ENCODE data around the gene TRIM32. TPM values are rescaled to one million over a fixed set of nuclear protein-coding genes. Genes with fewer than 3 reads are reported as not detected.
"Not testable (repeated sequence)": the region's sequence is repeated elsewhere in the genome, so short reads cannot be mapped to it uniquely, and the experiment has no call there.

The TRIM32 gene
- total RNA-seq, 1 donor from 2014 or later: 11.0 TPM

- Histone ChIP-seq H3K9ac (ENCODE audit: low read depth in 1 of 3, low read length in 3 of 3) (no peak overlapping the region), H3K4me1 (ENCODE audit: control insufficient read depth in 3 of 3, insufficient read depth in 3 of 3, low read length in 3 of 3) (no peaks in the 10 kb centered on the region), H3K4me3 (ENCODE audit: low read length in 3 of 3) (no peak overlapping the region), H3K9me3 (ENCODE audit: control insufficient read depth in 3 of 3, low read length in 3 of 3) (peaks cover 0 to 3% (median 3%) of the 10 kb centered on the region in 3 donors), H3K27me3 (ENCODE audit: control insufficient read depth in 3 of 3, insufficient read depth in 3 of 3, low read length in 3 of 3) (no peaks in the 10 kb centered on the region), H3K36me3 (ENCODE audit: control insufficient read depth in 3 of 3, insufficient read depth in 3 of 3, low read length in 3 of 3) (no peaks in the 10 kb centered on the region), H3K27ac (ENCODE audit: low read depth, low read length) (no peak overlapping the region)
These were observed 12.7 kb upstream of the TRIM32 start for GRCh38 chr9:116674210-116674980.

GRCh38 chr9:116683535-116683934, 3.6 kb upstream of the TRIM32 start:
- no peak overlapping the region for H3K27ac ChIP-seq (ENCODE audit: low read depth, low read length)
- peaks cover 15 to 18% (median 17%) of the 10 kb centered on the region in 3 donors for H3K4me1 ChIP-seq (ENCODE audit: control insufficient read depth in 3 of 3, insufficient read depth in 3 of 3, low read length in 3 of 3)
- no peaks in the 10 kb centered on the region for H3K9me3 ChIP-seq (ENCODE audit: control insufficient read depth in 3 of 3, low read length in 3 of 3)
- no peak overlapping the region for H3K9ac ChIP-seq (ENCODE audit: low read depth in 1 of 3, low read length in 3 of 3)
- no peaks in the 10 kb centered on the region for H3K36me3 ChIP-seq (ENCODE audit: control insufficient read depth in 3 of 3, insufficient read depth in 3 of 3, low read length in 3 of 3)
- no peaks in the 10 kb centered on the region for H3K27me3 ChIP-seq (ENCODE audit: control insufficient read depth in 3 of 3, insufficient read depth in 3 of 3, low read length in 3 of 3)
- no peak overlapping the region for H3K4me3 ChIP-seq (ENCODE audit: low read length in 3 of 3)

- Histone ChIP-seq H3K9me3 (ENCODE audit: control insufficient read depth in 3 of 3, low read length in 3 of 3) (no peaks in the 10 kb centered on the region), H3K4me3 (ENCODE audit: low read length in 3 of 3) (no peak overlapping the region), H3K27ac (ENCODE audit: low read depth, low read length) (no peak overlapping the region), H3K27me3 (ENCODE audit: control insufficient read depth in 3 of 3, insufficient read depth in 3 of 3, low read length in 3 of 3) (no peaks in the 10 kb centered on the region), H3K9ac (ENCODE audit: low read depth in 1 of 3, low read length in 3 of 3) (no peak overlapping the region), H3K36me3 (ENCODE audit: control insufficient read depth in 3 of 3, insufficient read depth in 3 of 3, low read length in 3 of 3) (no peaks in the 10 kb centered on the region), H3K4me1 (ENCODE audit: control insufficient read depth in 3 of 3, insufficient read depth in 3 of 3, low read length in 3 of 3) (peaks cover 25 to 32% (median 29%) of the 10 kb centered on the region in 3 donors)
These were observed 1.9 kb upstream of the TRIM32 start for GRCh38 chr9:116685166-116685565.

- H3K27me3 ChIP-seq (ENCODE audit: control insufficient read depth in 3 of 3, insufficient read depth in 3 of 3, low read length in 3 of 3): no peaks in the 10 kb centered on the region
- peaks cover 25 to 32% (median 29%) of the 10 kb centered on the region in 3 donors for H3K4me1 ChIP-seq (ENCODE audit: control insufficient read depth in 3 of 3, insufficient read depth in 3 of 3, low read length in 3 of 3)
- peak overlapping the region; percentile 70 to 86 (median 83) for H3K9ac ChIP-seq (ENCODE audit: low read depth in 1 of 3, low read length in 3 of 3)
- peak overlapping the region; percentile 85 to 96 (median 88) for H3K4me3 ChIP-seq (ENCODE audit: low read length in 3 of 3)
- peak overlapping the region; percentile 83 for H3K27ac ChIP-seq (ENCODE audit: low read depth, low read length)
- H3K36me3 ChIP-seq (ENCODE audit: control insufficient read depth in 3 of 3, insufficient read depth in 3 of 3, low read length in 3 of 3): no peaks in the 10 kb centered on the region
- H3K9me3 ChIP-seq (ENCODE audit: control insufficient read depth in 3 of 3, low read length in 3 of 3): no peaks in the 10 kb centered on the region
These were observed 970 bp upstream of the TRIM32 start for GRCh38 chr9:116686135-116686534.

GRCh38 chr9:116686693-116687073, 422 bp upstream of the TRIM32 start:
- H3K27me3 ChIP-seq (ENCODE audit: control insufficient read depth in 3 of 3, insufficient read depth in 3 of 3, low read length in 3 of 3): no peaks in the 10 kb centered on the region
- peak overlapping the region; percentile 85 to 96 (median 88) for H3K4me3 ChIP-seq (ENCODE audit: low read length in 3 of 3)
- H3K36me3 ChIP-seq (ENCODE audit: control insufficient read depth in 3 of 3, insufficient read depth in 3 of 3, low read length in 3 of 3): no peaks in the 10 kb centered on the region
- peak overlapping the region; percentile 83 for H3K27ac ChIP-seq (ENCODE audit: low read depth, low read length)
- H3K4me1 ChIP-seq (ENCODE audit: control insufficient read depth in 3 of 3, insufficient read depth in 3 of 3, low read length in 3 of 3): peaks cover 25 to 34% (median 33%) of the 10 kb centered on the region in 3 donors
- H3K9ac ChIP-seq (ENCODE audit: low read depth in 1 of 3, low read length in 3 of 3): peak overlapping the region; percentile 70 to 86 (median 83)
- H3K9me3 ChIP-seq (ENCODE audit: control insufficient read depth in 3 of 3, low read length in 3 of 3): no peaks in the 10 kb centered on the region

- no peaks in the 10 kb centered on the region for H3K27me3 ChIP-seq (ENCODE audit: control insufficient read depth in 3 of 3, insufficient read depth in 3 of 3, low read length in 3 of 3)
- no peaks in the 10 kb centered on the region for H3K9me3 ChIP-seq (ENCODE audit: control insufficient read depth in 3 of 3, low read length in 3 of 3)
- no peaks in the 10 kb centered on the region for H3K36me3 ChIP-seq (ENCODE audit: control insufficient read depth in 3 of 3, insufficient read depth in 3 of 3, low read length in 3 of 3)
- H3K4me3 ChIP-seq (ENCODE audit: low read length in 3 of 3): peak overlapping the region; percentile 85 to 96 (median 91)
- peak overlapping the region; percentile 83 for H3K27ac ChIP-seq (ENCODE audit: low read depth, low read length)
- H3K4me1 ChIP-seq (ENCODE audit: control insufficient read depth in 3 of 3, insufficient read depth in 3 of 3, low read length in 3 of 3): peaks cover 25 to 38% (median 36%) of the 10 kb centered on the region in 3 donors
- peak overlapping the region; percentile 83 to 91 (median 86) for H3K9ac ChIP-seq (ENCODE audit: low read depth in 1 of 3, low read length in 3 of 3)
These were observed 640 bp downstream of the TRIM32 start for GRCh38 chr9:116687754-116688135.

GRCh38 chr9:116688806-116689485, 1.8 kb downstream of the TRIM32 start:
- H3K27ac ChIP-seq (ENCODE audit: low read depth, low read length): no peak overlapping the region
- H3K9me3 ChIP-seq (ENCODE audit: control insufficient read depth in 3 of 3, low read length in 3 of 3): no peaks in the 10 kb centered on the region
- H3K4me1 ChIP-seq (ENCODE audit: control insufficient read depth in 3 of 3, insufficient read depth in 3 of 3, low read length in 3 of 3): peaks cover 29 to 48% (median 45%) of the 10 kb centered on the region in 3 donors
- H3K27me3 ChIP-seq (ENCODE audit: control insufficient read depth in 3 of 3, insufficient read depth in 3 of 3, low read length in 3 of 3): no peaks in the 10 kb centered on the region
- H3K9ac ChIP-seq (ENCODE audit: low read depth in 1 of 3, low read length in 3 of 3): peak overlapping the region in 2 of 3 donors; percentile 83 to 91
- no peaks in the 10 kb centered on the region for H3K36me3 ChIP-seq (ENCODE audit: control insufficient read depth in 3 of 3, insufficient read depth in 3 of 3, low read length in 3 of 3)
- H3K4me3 ChIP-seq (ENCODE audit: low read length in 3 of 3): peak overlapping the region in 1 of 3 donors; percentile 91

GRCh38 chr9:116689486-116690032, 2.5 kb downstream of the TRIM32 start:
- Histone ChIP-seq H3K4me3 (ENCODE audit: low read length in 3 of 3) (no peak overlapping the region), H3K27me3 (ENCODE audit: control insufficient read depth in 3 of 3, insufficient read depth in 3 of 3, low read length in 3 of 3) (no peaks in the 10 kb centered on the region), H3K36me3 (ENCODE audit: control insufficient read depth in 3 of 3, insufficient read depth in 3 of 3, low read length in 3 of 3) (no peaks in the 10 kb centered on the region), H3K9me3 (ENCODE audit: control insufficient read depth in 3 of 3, low read length in 3 of 3) (no peaks in the 10 kb centered on the region), H3K9ac (ENCODE audit: low read depth in 1 of 3, low read length in 3 of 3) (no peak overlapping the region), H3K4me1 (ENCODE audit: control insufficient read depth in 3 of 3, insufficient read depth in 3 of 3, low read length in 3 of 3) (peaks cover 31 to 49% (median 47%) of the 10 kb centered on the region in 3 donors), H3K27ac (ENCODE audit: low read depth, low read length) (no peak overlapping the region)

- H3K27ac ChIP-seq (ENCODE audit: low read depth, low read length); H3K36me3 ChIP-seq (ENCODE audit: control insufficient read depth in 3 of 3, insufficient read depth in 3 of 3, low read length in 3 of 3); H3K4me3 ChIP-seq (ENCODE audit: low read length in 3 of 3); H3K9ac ChIP-seq (ENCODE audit: low read depth in 1 of 3, low read length in 3 of 3); H3K27me3 ChIP-seq (ENCODE audit: control insufficient read depth in 3 of 3, insufficient read depth in 3 of 3, low read length in 3 of 3); H3K9me3 ChIP-seq (ENCODE audit: control insufficient read depth in 3 of 3, low read length in 3 of 3): not testable (repeated sequence)
- H3K4me1 ChIP-seq (ENCODE audit: control insufficient read depth in 3 of 3, insufficient read depth in 3 of 3, low read length in 3 of 3): peaks cover 31 to 59% (median 53%) of the 10 kb centered on the region in 3 donors
These were observed 3.7 kb downstream of the TRIM32 start for GRCh38 chr9:116690805-116691204.

- Histone ChIP-seq H3K9me3 (ENCODE audit: control insufficient read depth in 3 of 3, low read length in 3 of 3) (no peaks in the 10 kb centered on the region), H3K36me3 (ENCODE audit: control insufficient read depth in 3 of 3, insufficient read depth in 3 of 3, low read length in 3 of 3) (no peaks in the 10 kb centered on the region), H3K27ac (ENCODE audit: low read depth, low read length) (no peak overlapping the region), H3K9ac (ENCODE audit: low read depth in 1 of 3, low read length in 3 of 3) (no peak overlapping the region), H3K27me3 (ENCODE audit: control insufficient read depth in 3 of 3, insufficient read depth in 3 of 3, low read length in 3 of 3) (no peaks in the 10 kb centered on the region), H3K4me3 (ENCODE audit: low read length in 3 of 3) (no peak overlapping the region), H3K4me1 (ENCODE audit: control insufficient read depth in 3 of 3, insufficient read depth in 3 of 3, low read length in 3 of 3) (peaks cover 28 to 55% (median 47%) of the 10 kb centered on the region in 3 donors)
These were observed 4.5 kb downstream of the TRIM32 start for GRCh38 chr9:116691607-116692006.
